Raji (cell line): ENCODE results near the gene SLC32A1.

Experiments used
- POLR2A ChIP-seq: IDR thresholded peaks from 2 replicates; pipeline ENCODE4 v1.6.1; 2011; ENCODE audit warnings: low read depth, low read length, control low read depth; ENCODE audit not compliant: insufficient read depth

SLC32A1 gene

GRCh38 chr20:38714308-38714707 lies 10.0 kb upstream of the SLC32A1 start:
- TF ChIP-seq POLR2A = no peak

DNA sequence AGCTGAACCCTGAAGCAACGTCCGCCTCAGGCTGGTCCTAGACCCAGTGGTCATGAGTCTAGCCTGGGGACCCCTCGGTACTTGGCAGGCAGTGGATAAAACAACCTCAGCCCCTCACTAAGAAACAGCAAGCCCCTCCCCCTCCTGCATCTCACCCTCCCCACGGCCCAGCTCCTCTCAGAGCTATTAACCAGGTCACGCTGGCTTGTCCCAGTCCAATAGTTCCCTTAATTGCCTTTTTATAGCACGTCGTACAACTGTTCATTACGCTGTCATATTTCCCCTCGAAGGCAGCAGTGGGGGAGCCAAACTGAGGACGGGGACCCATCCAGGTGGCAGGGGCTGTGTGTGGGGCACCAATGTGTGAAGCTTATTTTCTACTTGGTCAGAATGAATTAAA lies 8.6 kb upstream of the SLC32A1 start:
- no peak for TF ChIP-seq POLR2A

DNA sequence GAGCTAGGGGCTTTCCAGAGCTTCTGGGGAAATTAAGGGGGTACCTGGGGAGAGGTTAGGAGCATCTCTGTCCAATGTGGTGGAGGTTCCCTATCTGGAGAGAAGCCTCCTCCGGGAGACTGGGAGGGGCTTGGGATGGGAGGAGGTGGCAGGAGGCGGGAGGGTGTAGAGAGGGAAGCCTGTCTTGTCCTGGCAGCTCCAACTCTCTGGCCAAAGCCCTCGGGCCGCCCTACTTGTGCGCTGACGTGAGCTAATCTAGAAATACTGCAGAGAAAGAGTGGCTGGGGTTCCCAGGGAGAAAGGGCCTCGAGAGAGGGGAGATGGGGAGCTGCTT lies 1.6 kb upstream of the SLC32A1 start:
- TF ChIP-seq POLR2A = no peak

DNA sequence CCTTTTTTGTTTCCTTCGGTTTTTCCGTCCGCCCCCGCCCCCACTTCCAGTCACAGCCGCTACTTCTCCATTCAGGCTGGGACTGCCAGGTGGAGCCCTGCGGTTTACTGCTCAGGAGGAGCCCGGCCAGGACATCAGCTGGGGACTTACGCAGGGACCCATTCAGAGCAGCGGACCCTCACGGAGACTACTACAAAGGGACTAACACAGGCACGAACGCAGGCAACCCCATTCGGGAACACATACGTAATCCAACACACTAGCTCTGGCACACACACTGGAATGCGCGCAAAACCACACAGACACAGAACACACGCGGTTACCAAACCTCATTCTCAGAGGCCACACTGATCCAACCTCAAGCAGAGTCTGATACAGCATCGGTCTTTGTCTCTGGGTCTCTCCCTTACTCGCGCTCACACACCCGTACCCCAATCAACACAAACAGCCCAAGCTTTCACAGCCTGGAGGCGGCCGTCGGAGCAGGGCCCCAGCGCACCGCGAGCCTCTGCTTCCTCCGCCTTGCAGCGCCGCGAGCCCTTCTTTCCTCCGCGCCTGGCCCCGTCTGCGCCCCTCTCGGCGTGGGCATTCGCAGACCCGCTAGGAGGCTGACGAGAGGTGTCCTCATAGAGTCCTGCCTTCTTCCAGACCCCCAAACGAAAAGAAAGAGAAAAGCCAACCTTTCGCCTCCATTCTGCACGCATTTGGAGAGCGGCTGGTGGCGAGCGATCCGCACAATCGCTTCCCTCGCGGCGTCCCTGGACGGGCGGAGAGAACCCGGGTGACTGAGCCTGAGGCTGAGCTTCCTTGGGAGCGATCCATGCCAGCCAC lies 1.1 kb upstream of the SLC32A1 start:
- TF ChIP-seq POLR2A = no peak

GRCh38 chr20:38724626-38725147 lies 401 bp downstream of the SLC32A1 start:
- no peak for TF ChIP-seq POLR2A

DNA sequence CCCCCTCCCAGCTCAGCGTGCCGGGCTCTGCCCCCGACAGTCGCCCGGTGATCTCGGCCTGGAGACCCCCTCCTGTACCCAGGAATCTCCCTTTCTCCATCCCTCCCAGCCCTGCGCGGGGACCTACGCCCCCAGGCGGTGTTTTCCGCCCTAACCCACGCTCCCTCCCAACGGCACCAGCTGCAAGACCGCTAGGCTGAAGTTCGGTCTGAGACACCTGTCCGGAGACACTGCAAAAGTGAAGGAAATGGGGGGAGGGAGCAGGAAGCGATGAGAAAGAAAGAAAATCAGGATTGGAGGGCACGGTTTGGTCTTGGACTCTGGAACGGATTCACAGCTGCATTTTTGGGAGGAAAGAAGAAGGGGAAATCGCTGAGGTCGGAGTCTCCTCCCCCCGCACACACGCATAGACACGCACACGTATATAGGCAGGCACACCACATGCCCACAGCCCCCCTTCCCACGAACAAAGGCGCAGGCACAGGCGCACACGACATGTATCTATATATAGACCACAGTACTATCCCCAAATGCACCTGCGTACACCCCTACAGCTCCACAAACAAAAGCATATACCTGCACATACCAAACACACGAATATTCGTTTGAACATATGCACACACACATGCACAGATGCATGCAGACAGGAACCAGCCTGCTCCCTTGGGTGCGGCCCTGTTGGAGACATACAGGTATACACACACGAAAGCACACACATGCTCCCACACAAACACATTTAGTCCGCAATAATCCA lies 1.0 kb downstream of the SLC32A1 start:
- no peak for TF ChIP-seq POLR2A

- no peak for TF ChIP-seq POLR2A
Observed at GRCh38 chr20:38725931-38726803, 1.9 kb downstream of the SLC32A1 start.

DNA sequence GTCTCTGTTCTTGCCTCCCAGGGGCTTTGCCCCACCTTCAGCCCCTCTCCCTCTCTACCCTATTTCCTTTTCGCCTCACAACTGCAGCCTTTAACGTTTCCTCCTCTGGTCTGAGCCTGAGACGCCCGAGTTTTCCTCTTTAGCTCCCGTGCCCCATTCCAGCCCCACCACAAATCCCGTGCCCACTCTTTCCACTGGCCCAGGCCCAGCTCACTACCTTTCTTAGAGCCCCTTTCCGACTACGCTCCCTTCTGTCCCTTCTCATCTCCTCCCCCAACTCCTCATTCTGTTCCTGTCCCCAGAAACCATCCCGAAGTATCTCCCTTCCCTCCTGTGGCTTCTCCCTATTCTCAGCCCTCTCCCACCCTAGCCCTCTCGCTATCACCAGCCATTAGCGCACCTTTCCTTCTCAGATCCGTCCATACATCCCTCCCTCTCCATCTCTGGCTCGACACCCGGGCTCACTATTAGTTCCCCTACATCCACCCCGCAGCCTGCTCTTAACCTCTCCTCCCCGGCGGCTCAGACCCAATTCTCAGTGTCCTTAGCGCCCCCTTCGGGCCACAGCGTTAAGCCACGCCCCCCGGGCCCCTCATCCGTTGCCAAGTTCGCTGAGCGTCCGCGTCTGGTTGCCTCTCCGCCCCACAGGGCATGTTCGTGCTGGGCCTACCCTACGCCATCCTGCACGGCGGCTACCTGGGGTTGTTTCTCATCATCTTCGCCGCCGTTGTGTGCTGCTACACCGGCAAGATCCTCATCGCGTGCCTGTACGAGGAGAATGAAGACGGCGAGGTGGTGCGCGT lies 2.7 kb downstream of the SLC32A1 start:
- TF ChIP-seq POLR2A = no peak

DNA sequence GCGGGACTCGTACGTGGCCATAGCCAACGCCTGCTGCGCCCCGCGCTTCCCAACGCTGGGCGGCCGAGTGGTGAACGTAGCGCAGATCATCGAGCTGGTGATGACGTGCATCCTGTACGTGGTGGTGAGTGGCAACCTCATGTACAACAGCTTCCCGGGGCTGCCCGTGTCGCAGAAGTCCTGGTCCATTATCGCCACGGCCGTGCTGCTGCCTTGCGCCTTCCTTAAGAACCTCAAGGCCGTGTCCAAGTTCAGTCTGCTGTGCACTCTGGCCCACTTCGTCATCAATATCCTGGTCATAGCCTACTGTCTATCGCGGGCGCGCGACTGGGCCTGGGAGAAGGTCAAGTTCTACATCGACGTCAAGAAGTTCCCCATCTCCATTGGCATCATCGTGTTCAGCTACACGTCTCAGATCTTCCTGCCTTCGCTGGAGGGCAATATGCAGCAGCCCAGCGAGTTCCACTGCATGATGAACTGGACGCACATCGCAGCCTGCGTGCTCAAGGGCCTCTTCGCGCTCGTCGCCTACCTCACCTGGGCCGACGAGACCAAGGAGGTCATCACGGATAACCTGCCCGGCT lies 3.4 kb downstream of the SLC32A1 start:
- TF ChIP-seq POLR2A = no peak

DNA sequence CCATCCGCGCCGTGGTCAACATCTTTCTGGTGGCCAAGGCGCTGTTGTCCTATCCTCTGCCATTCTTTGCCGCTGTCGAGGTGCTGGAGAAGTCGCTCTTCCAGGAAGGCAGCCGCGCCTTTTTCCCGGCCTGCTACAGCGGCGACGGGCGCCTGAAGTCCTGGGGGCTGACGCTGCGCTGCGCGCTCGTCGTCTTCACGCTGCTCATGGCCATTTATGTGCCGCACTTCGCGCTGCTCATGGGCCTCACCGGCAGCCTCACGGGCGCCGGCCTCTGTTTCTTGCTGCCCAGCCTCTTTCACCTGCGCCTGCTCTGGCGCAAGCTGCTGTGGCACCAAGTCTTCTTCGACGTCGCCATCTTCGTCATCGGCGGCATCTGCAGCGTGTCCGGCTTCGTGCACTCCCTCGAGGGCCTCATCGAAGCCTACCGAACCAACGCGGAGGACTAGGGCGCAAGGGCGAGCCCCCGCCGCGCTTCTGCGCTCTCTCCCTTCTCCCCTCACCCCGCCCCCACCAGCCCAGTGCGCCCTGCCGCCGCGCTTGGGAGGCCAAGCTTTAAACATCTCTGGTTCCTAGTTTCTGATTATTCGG lies 4.0 kb downstream of the SLC32A1 start:
- no peak for TF ChIP-seq POLR2A

GRCh38 chr20:38728911-38729642 lies 4.8 kb downstream of the SLC32A1 start:
- TF ChIP-seq POLR2A = no peak

DNA sequence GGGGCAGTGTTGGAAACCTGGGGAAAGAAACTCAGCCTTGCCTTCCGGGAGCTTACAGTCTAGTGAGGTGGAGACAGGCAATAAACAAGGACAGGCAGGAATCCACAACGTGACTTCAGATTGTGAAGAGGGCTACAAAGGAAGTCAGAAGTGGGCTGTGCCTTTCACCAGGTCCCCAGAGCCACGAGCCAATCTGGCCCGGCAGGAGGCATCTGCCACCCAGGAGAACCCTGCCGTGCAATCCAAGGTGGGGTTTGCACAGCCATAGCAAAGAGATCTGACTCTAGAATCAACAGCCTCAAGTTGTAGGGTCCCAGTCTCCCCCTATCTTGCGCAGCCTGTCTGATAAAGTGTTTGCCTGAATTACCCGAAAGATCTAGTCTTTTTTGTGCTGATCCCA lies 5.5 kb downstream of the SLC32A1 start:
- no peak for TF ChIP-seq POLR2A
